Measurements from ENCODE around the gene SELENOT. TPM values are rescaled to one million over a fixed set of nuclear protein-coding genes. Genes with fewer than 3 reads are reported as not detected.

SELENOT gene
- total and polyA plus RNA-seq, 2 of the 8 experiments (the other 6 are each of a cell fraction or from before 2014, with no cell fraction given): 79.0 to 290 TPM

DNA sequence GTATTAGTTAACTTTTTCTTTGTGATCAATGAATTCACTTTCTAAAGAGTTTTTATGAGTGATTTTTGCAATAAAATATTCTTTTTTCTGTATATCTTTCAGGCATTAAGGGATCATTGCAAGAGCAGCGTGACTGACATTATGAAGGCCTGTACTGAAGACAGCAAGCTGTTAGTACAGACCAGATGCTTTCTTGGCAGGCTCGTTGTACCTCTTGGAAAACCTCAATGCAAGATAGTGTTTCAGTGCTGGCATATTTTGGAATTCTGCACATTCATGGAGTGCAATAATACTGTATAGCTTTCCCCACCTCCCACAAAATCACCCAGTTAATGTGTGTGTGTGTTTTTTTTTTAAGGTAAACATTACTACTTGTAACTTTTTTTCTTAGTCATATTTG is 24.4 kb downstream of the SELENOT start:
- no peak overlapping the region for H3K4me2 ChIP-seq (ENCODE audit: insufficient read depth in 1 of 2, low read depth in 2 of 2, low read length in 2 of 2)
- peaks cover 0 to 56% (median 17%) of the 10 kb centered on the region in 4 experiments; a peak in 6 of 8 replicates for H3K36me3 ChIP-seq (ENCODE audit: control insufficient read depth in 2 of 4, insufficient read depth in 4 of 4, low read length in 3 of 4)
- CTCF ChIA-PET (ENCODE audit: partially characterized antibody): no interaction called here
- no peak overlapping the region for H2BK5ac ChIP-seq (ENCODE audit: low read depth, low read length)
- POLR2A ChIA-PET (ENCODE audit: partially characterized antibody): no interaction called here
- no peak overlapping the region for H2BK20ac ChIP-seq (ENCODE audit: low read length)
- H2BK15ac ChIP-seq (ENCODE audit: low read length): no peak overlapping the region
- H3K56ac ChIP-seq (replicated peaks; ENCODE audit: insufficient read length, low read depth, low read length): no peak overlapping the region
- FAIRE-seq: no peak
- no peak overlapping the region for H4K5ac ChIP-seq (ENCODE audit: insufficient read length, low read depth, low read length)
- no peaks in the 10 kb centered on the region for H4K20me1 ChIP-seq (replicated peaks in 1 of 2; ENCODE audit: control insufficient read depth in 1 of 2, insufficient read depth in 2 of 2, low read length in 2 of 2)
- H4K8ac ChIP-seq (ENCODE audit: extremely low read depth, insufficient read depth, low read length): no peak overlapping the region
- no peak overlapping the region for H3K9ac ChIP-seq (replicated peaks in 1 of 4; ENCODE audit: extremely low read depth in 1 of 4, low read depth in 3 of 4, low read length in 3 of 4)
- H3K27ac ChIP-seq (ENCODE audit: low read depth, low read length): no peak overlapping the region
- no peak overlapping the region for H3K4ac ChIP-seq (replicated peaks; ENCODE audit: insufficient read length, low read depth, low read length)
- H2BK120ac ChIP-seq (replicated peaks; ENCODE audit: low read depth, low read length): no peak overlapping the region
- H3K79me1 ChIP-seq (ENCODE audit: low read depth, low read length): no peaks in the 10 kb centered on the region
- H2BK12ac ChIP-seq (ENCODE audit: low read depth, low read length): no peak overlapping the region
- DNase-seq (ENCODE audit: low read depth in 1 of 2, low spot score in 2 of 2): no peak
- no peak overlapping the region for H3K14ac ChIP-seq (ENCODE audit: insufficient read length)
- no peak overlapping the region for H2AFZ ChIP-seq (ENCODE audit: low read length)
- TF ChIP-seq HDAC2 (IDR thresholded peaks at IDR 0.05; ENCODE audit: borderline replicate concordance in 1 of 2, low read depth in 2 of 2, low read length in 2 of 2): no peak
- H2AK5ac ChIP-seq (ENCODE audit: low read depth, low read length): no peak overlapping the region
- H3K4me1 ChIP-seq (replicated peaks in 1 of 4; ENCODE audit: control insufficient read depth in 3 of 4, insufficient read depth in 4 of 4, low read length in 3 of 4): no peaks in the 10 kb centered on the region
- H3K23me2 ChIP-seq (ENCODE audit: low read depth, low read length): no peaks in the 10 kb centered on the region
- H3K4me3 ChIP-seq (ENCODE audit: extremely low read depth in 1 of 4, insufficient read depth in 2 of 4, low read depth in 3 of 4, low read length in 4 of 4): no peak overlapping the region
- no peak overlapping the region for H4K91ac ChIP-seq (replicated peaks; ENCODE audit: insufficient read length, low read length)
- no peaks in the 10 kb centered on the region for H3K9me3 ChIP-seq (ENCODE audit: insufficient read depth in 2 of 2, low read depth in 1 of 2, low read length in 1 of 2)
- WGBS, 2 experiments (ENCODE audit: extremely low coverage in 1 of 2, insufficient coverage in 1 of 2, insufficient read length in 1 of 2, insufficient replicate concordance in 2 of 2, low coverage in 1 of 2, low lambda C conversion rate in 2 of 2, missing lambda C conversion rate in 1 of 2): 86% methylated on average over 2 of the region's 2 CpGs; no CpG with 5 or more reads in 1 of the 2 experiments
- H3K79me2 ChIP-seq (ENCODE audit: control insufficient read depth in 1 of 2, insufficient read depth in 2 of 2, low read length in 2 of 2): peaks cover 0 to 7% of the 10 kb centered on the region in 2 experiments; a peak in 1 of 4 replicates
- H3K18ac ChIP-seq (ENCODE audit: extremely low read depth, low read length): no peak overlapping the region
- H3K27me3 ChIP-seq (replicated peaks in 1 of 4; ENCODE audit: control insufficient read depth in 3 of 4, extremely low read depth in 1 of 4, insufficient read depth in 3 of 4, low read length in 3 of 4): no peaks in the 10 kb centered on the region
- H3K23ac ChIP-seq (ENCODE audit: insufficient read length): no peak overlapping the region
